Measurements from ENCODE around the gene TNFRSF8.
A peak's percentile ranks its signal among the peaks of the same experiment; 100 is the strongest.
"Not testable (repeated sequence)": the region's sequence is repeated elsewhere in the genome, so short reads cannot be mapped to it uniquely, and the experiment has no call there.

Gene TNFRSF8

GRCh38 chr1:12063141-12064072, at the start of gene TNFRSF8:
TSS of gene TNFRSF8 (plus strand) at chr1:12063303. CDS start at chr1:12063599, 296 bp downstream.
- DNase-seq = peak; percentile 90

GRCh38 chr1:12014141-12014991, 48.7 kb upstream of the TNFRSF8 start:
- DNase-seq = peak; percentile 61

GRCh38 chr1:12015001-12015491, 48.1 kb upstream of the TNFRSF8 start:
- no peak for DNase-seq

- no peak for DNase-seq
Measured at GRCh38 chr1:12015499-12015898, 47.6 kb upstream of the TNFRSF8 start.

- no peak for DNase-seq
Measured at GRCh38 chr1:12016182-12016581, 46.9 kb upstream of the TNFRSF8 start.

GRCh38 chr1:12019858-12020509, 43.1 kb upstream of the TNFRSF8 start:
- DNase-seq = peak; percentile 22

- no peak for DNase-seq
Measured at GRCh38 chr1:12021616-12022015, 41.5 kb upstream of the TNFRSF8 start.

- no peak for DNase-seq
Measured at GRCh38 chr1:12022036-12022435, 41.1 kb upstream of the TNFRSF8 start.

- no peak for DNase-seq
Measured at GRCh38 chr1:12026586-12026985, 36.5 kb upstream of the TNFRSF8 start.

- DNase-seq = no peak
Measured at GRCh38 chr1:12028248-12028647, 34.9 kb upstream of the TNFRSF8 start.

GRCh38 chr1:12028957-12029511, 34.1 kb upstream of the TNFRSF8 start:
- DNase-seq = no peak

- no peak for DNase-seq
Measured at GRCh38 chr1:12029720-12030339, 33.3 kb upstream of the TNFRSF8 start.

GRCh38 chr1:12031039-12031980, 31.8 kb upstream of the TNFRSF8 start:
- peak; percentile 67 for DNase-seq

- no peak for DNase-seq
Measured at GRCh38 chr1:12032161-12032621, 30.9 kb upstream of the TNFRSF8 start.

GRCh38 chr1:12033441-12033840, 29.7 kb upstream of the TNFRSF8 start:
- DNase-seq = not testable (repeated sequence)

GRCh38 chr1:12034381-12034801, 28.7 kb upstream of the TNFRSF8 start:
- DNase-seq = no peak

GRCh38 chr1:12035312-12035711, 27.8 kb upstream of the TNFRSF8 start:
- DNase-seq = no peak

GRCh38 chr1:12037486-12038355, 25.4 kb upstream of the TNFRSF8 start:
- no peak for DNase-seq

GRCh38 chr1:12038356-12039163, 24.5 kb upstream of the TNFRSF8 start:
- no peak for DNase-seq
